ENCODE data around the gene RAB6B. TPM values are rescaled to one million over a fixed set of nuclear protein-coding genes. Genes with fewer than 3 reads are reported as not detected.

RAB6B gene
- total and polyA plus RNA-seq, 4 donors, result 1.8 to 5.1 (median 3.2) TPM

DNA sequence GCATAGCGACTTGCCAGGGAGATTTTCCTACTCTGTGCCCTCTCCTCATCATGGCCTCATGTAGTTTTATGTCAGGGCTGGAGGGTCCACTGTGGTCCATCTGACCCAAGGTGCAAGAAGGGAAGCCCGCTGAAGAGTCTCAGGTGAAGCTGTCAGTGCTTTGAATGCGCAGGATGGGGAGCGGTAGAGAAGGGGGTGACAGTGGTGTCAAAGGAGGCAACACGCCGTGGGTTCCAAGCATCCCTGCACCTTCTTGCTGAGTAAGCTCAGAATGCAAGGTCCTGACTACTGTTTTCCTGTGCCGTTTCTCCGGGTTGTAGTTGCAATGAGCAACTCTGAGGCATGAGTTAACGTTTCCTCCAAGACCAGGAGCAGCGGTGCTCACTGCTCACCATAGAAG, 44.9 kb upstream of the RAB6B start:
- WGBS, 2 donors, result 86 to 94% methylated on average over 10 of the region's 10 CpGs
- ATAC-seq (ENCODE audit: insufficient read depth, low FRiP score) (no peak), DNase-seq (no peak)
- H3K4me1 ChIP-seq (ENCODE audit: control insufficient read depth in 5 of 5, insufficient read depth in 5 of 5, low read length in 5 of 5), result peaks cover 0 to 43% (median 20%) of the 10 kb centered on the region in 5 donors
- TF ChIP-seq, protein P1, sequence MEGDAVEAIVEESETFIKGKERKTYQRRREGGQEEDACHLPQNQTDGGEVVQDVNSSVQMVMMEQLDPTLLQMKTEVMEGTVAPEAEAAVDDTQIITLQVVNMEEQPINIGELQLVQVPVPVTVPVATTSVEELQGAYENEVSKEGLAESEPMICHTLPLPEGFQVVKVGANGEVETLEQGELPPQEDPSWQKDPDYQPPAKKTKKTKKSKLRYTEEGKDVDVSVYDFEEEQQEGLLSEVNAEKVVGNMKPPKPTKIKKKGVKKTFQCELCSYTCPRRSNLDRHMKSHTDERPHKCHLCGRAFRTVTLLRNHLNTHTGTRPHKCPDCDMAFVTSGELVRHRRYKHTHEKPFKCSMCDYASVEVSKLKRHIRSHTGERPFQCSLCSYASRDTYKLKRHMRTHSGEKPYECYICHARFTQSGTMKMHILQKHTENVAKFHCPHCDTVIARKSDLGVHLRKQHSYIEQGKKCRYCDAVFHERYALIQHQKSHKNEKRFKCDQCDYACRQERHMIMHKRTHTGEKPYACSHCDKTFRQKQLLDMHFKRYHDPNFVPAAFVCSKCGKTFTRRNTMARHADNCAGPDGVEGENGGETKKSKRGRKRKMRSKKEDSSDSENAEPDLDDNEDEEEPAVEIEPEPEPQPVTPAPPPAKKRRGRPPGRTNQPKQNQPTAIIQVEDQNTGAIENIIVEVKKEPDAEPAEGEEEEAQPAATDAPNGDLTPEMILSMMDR (IDR thresholded peaks at IDR 0.05; ENCODE audit: control extremely low read depth, extremely low read depth), result no peak
- H3K27ac ChIP-seq (ENCODE audit: low read depth in 1 of 2, low read length in 1 of 2), result no peak overlapping the region
- H3K9me3 ChIP-seq (ENCODE audit: control insufficient read depth in 4 of 4, insufficient read depth in 3 of 4, low read length in 3 of 4), result peaks cover 0 to 4% (median 0%) of the 10 kb centered on the region in 4 donors
- H3K9ac ChIP-seq (ENCODE audit: insufficient read depth in 1 of 2, low read length in 2 of 2), result no peak overlapping the region
- H3K27me3 ChIP-seq (ENCODE audit: control insufficient read depth in 3 of 3, insufficient read depth in 3 of 3, low read length in 2 of 3), result no peaks in the 10 kb centered on the region
- peaks cover 0 to 5% (median 0%) of the 10 kb centered on the region in 4 donors for H3K36me3 ChIP-seq (ENCODE audit: control insufficient read depth in 4 of 4, insufficient read depth in 4 of 4, low read length in 4 of 4)
- H3K4me3 ChIP-seq, result no peak overlapping the region

DNA sequence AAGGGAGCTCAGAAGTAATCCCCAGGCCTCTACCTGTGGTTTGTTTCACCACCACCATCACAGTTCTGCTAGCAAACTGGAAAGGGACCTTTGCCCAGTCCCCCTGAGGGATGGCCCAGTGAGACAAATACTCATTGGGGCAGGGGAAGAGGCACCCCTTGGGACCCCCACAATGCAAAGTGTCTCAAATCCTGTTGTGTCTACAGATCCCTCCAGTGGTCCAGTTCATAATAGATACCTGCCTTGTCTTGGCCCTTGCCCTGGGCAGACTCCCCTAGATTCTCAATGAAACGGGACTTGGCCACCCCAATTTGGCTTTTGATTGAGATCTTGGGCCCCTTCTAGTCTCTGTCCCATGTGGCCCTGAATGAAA, 43.8 kb upstream of the RAB6B start:
- WGBS, 2 donors, result 84 to 88% methylated on average over 1 of the region's 1 CpG
- ATAC-seq (ENCODE audit: insufficient read depth, low FRiP score), result no peak
- H3K9ac ChIP-seq (ENCODE audit: insufficient read depth in 1 of 2, low read length in 2 of 2), result no peak overlapping the region
- no peaks in the 10 kb centered on the region for H3K27me3 ChIP-seq (ENCODE audit: control insufficient read depth in 3 of 3, insufficient read depth in 3 of 3, low read length in 2 of 3)
- H3K27ac ChIP-seq (ENCODE audit: low read depth in 1 of 2, low read length in 1 of 2), result no peak overlapping the region
- H3K9me3 ChIP-seq (ENCODE audit: control insufficient read depth in 4 of 4, insufficient read depth in 3 of 4, low read length in 3 of 4), result peaks cover 0 to 2% (median 0%) of the 10 kb centered on the region in 4 donors
- peaks cover 0 to 32% (median 12%) of the 10 kb centered on the region in 5 donors for H3K4me1 ChIP-seq (ENCODE audit: control insufficient read depth in 5 of 5, insufficient read depth in 5 of 5, low read length in 5 of 5)
- no peak overlapping the region for H3K4me3 ChIP-seq
- TF ChIP-seq, protein P1 (IDR thresholded peaks at IDR 0.05; ENCODE audit: control extremely low read depth, extremely low read depth), result no peak
- DNase-seq, result no peak
- H3K36me3 ChIP-seq (ENCODE audit: control insufficient read depth in 4 of 4, insufficient read depth in 4 of 4, low read length in 4 of 4), result peaks cover 0 to 7% (median 0%) of the 10 kb centered on the region in 4 donors

DNA sequence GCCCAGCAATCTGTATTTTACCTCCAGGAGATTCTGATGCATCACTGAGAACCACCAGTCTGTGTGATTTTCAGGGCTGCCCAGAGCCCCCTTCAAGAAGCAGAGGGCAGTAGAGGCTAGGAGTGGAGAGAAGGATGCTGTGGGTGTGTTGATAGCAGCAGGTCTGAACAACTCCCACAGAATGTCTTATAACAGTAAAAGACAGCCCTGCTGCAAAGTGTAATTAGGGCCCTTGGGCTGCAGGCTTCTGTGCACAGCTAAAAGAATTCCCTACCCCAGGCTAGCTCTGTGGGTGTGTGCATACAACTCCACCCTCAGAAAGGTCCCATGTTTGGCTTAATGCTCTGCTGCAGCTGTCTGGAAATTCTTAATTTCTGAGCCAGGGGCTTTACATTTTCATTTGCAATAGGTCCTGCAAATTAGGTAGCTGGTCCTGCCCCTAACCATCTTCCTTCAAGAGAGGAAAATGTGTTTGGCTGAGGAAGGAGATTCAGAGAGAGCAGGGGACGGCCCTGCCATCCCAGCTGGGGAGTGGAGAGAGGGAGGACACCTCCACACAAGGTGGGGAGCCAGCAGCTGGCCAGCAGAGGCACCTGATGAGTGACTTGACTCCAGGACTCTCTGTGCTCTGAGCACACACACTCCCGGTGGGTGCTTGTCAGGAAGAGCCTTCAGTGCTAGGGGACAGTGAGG, 43.2 kb upstream of the RAB6B start:
- no peak overlapping the region for H3K27ac ChIP-seq (ENCODE audit: low read depth in 1 of 2, low read length in 1 of 2)
- DNase-seq (no peak), ATAC-seq (ENCODE audit: insufficient read depth, low FRiP score) (no peak)

More for the DNA sequence above, 43.2 kb upstream of the RAB6B start:
- no peaks in the 10 kb centered on the region for H3K27me3 ChIP-seq (ENCODE audit: control insufficient read depth in 3 of 3, insufficient read depth in 3 of 3, low read length in 2 of 3)
- H3K9me3 ChIP-seq (ENCODE audit: control insufficient read depth in 4 of 4, insufficient read depth in 3 of 4, low read length in 3 of 4), result peaks cover 0 to 2% (median 0%) of the 10 kb centered on the region in 4 donors
- H3K9ac ChIP-seq (ENCODE audit: insufficient read depth in 1 of 2, low read length in 2 of 2), result no peak overlapping the region
- peaks cover 0 to 27% (median 9%) of the 10 kb centered on the region in 5 donors for H3K4me1 ChIP-seq (ENCODE audit: control insufficient read depth in 5 of 5, insufficient read depth in 5 of 5, low read length in 5 of 5)
- H3K36me3 ChIP-seq (ENCODE audit: control insufficient read depth in 4 of 4, insufficient read depth in 4 of 4, low read length in 4 of 4), result peaks cover 0 to 8% (median 0%) of the 10 kb centered on the region in 4 donors
- 82 to 85% methylated on average over 2 of the region's 2 CpGs for WGBS, 2 donors
- TF ChIP-seq, protein P1 (IDR thresholded peaks at IDR 0.05; ENCODE audit: control extremely low read depth, extremely low read depth), result no peak
- H3K4me3 ChIP-seq, result no peak overlapping the region
